Measurements from ENCODE around the gene SPDYE18. TPM values are rescaled to one million over a fixed set of nuclear protein-coding genes. Genes with fewer than 3 reads are reported as not detected.
"Not testable (repeated sequence)": the region's sequence is repeated elsewhere in the genome, so short reads cannot be mapped to it uniquely, and the experiment has no call there.

Gene SPDYE18
- total RNA-seq, 1 experiment from 2014 or later, result 0.47 TPM

- BruUV-seq (replicated peaks); DNase-seq; CTCF ChIA-PET; H3K4me3 Mint-ChIP-seq (ENCODE audit: low read depth, unreplicated experiment); H3K27ac Mint-ChIP-seq (ENCODE audit: unreplicated experiment); H3K36me3 Mint-ChIP-seq (ENCODE audit: insufficient read depth, unreplicated experiment); intact Hi-C loops (cut with micrococcal nuclease; ENCODE audit: unreplicated experiment); H3K27me3 Mint-ChIP-seq (ENCODE audit: unreplicated experiment); H3K9me3 Mint-ChIP-seq (ENCODE audit: low read depth, unreplicated experiment); H3K4me1 Mint-ChIP-seq (ENCODE audit: low read depth, unreplicated experiment): not testable (repeated sequence)
These were observed 17.3 kb upstream of the SPDYE18 start for GRCh38 chr7:77079624-77080023.

DNA sequence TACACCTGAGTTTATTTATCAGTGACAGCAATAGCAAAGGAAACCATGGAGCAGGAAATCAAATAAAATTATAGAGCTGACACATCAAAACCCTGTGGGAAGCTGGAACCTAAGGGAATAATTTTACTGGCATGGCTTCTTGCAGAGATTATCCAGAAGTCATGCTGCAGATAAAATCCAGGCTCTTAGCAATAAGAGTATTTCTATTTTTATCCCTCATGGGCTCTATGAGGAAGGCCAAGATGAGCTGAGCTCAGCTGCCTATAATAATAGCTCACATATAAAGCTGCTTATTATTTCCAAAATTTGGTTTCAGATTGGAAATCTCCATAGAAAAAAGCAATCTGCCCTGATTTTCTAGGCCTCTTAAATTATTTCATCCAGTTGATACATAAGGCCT, 16.8 kb upstream of the SPDYE18 start:
- DNase-seq; CTCF ChIA-PET; BruUV-seq (replicated peaks): not testable (repeated sequence)

GRCh38 chr7:77077060-77077459, 14.7 kb upstream of the SPDYE18 start:
- H3K9me3 Mint-ChIP-seq (ENCODE audit: low read depth, unreplicated experiment); CTCF ChIA-PET; H3K36me3 Mint-ChIP-seq (ENCODE audit: insufficient read depth, unreplicated experiment); H3K4me3 Mint-ChIP-seq (ENCODE audit: low read depth, unreplicated experiment); DNase-seq; H3K27me3 Mint-ChIP-seq (ENCODE audit: unreplicated experiment); intact Hi-C loops (cut with micrococcal nuclease; ENCODE audit: unreplicated experiment); H3K4me1 Mint-ChIP-seq (ENCODE audit: low read depth, unreplicated experiment); H3K27ac Mint-ChIP-seq (ENCODE audit: unreplicated experiment); BruUV-seq (replicated peaks): not testable (repeated sequence)

More for the DNA sequence above, 16.8 kb upstream of the SPDYE18 start:
- H3K27ac Mint-ChIP-seq (ENCODE audit: unreplicated experiment); H3K36me3 Mint-ChIP-seq (ENCODE audit: insufficient read depth, unreplicated experiment); H3K9me3 Mint-ChIP-seq (ENCODE audit: low read depth, unreplicated experiment); intact Hi-C loops (cut with micrococcal nuclease; ENCODE audit: unreplicated experiment); H3K27me3 Mint-ChIP-seq (ENCODE audit: unreplicated experiment); H3K4me1 Mint-ChIP-seq (ENCODE audit: low read depth, unreplicated experiment); H3K4me3 Mint-ChIP-seq (ENCODE audit: low read depth, unreplicated experiment): not testable (repeated sequence)

- H3K27me3 Mint-ChIP-seq (ENCODE audit: unreplicated experiment); BruUV-seq (replicated peaks); H3K4me1 Mint-ChIP-seq (ENCODE audit: low read depth, unreplicated experiment); DNase-seq; H3K27ac Mint-ChIP-seq (ENCODE audit: unreplicated experiment); intact Hi-C loops (cut with micrococcal nuclease; ENCODE audit: unreplicated experiment); H3K36me3 Mint-ChIP-seq (ENCODE audit: insufficient read depth, unreplicated experiment); CTCF ChIA-PET; H3K4me3 Mint-ChIP-seq (ENCODE audit: low read depth, unreplicated experiment); H3K9me3 Mint-ChIP-seq (ENCODE audit: low read depth, unreplicated experiment): not testable (repeated sequence)
These were observed 12.5 kb upstream of the SPDYE18 start for GRCh38 chr7:77074786-77075396.

GRCh38 chr7:77071108-77071507, 8.8 kb upstream of the SPDYE18 start:
- DNase-seq; H3K4me3 Mint-ChIP-seq (ENCODE audit: low read depth, unreplicated experiment); H3K36me3 Mint-ChIP-seq (ENCODE audit: insufficient read depth, unreplicated experiment); H3K27ac Mint-ChIP-seq (ENCODE audit: unreplicated experiment); H3K27me3 Mint-ChIP-seq (ENCODE audit: unreplicated experiment); BruUV-seq (replicated peaks); H3K4me1 Mint-ChIP-seq (ENCODE audit: low read depth, unreplicated experiment); intact Hi-C loops (cut with micrococcal nuclease; ENCODE audit: unreplicated experiment); H3K9me3 Mint-ChIP-seq (ENCODE audit: low read depth, unreplicated experiment); CTCF ChIA-PET: not testable (repeated sequence)

DNA sequence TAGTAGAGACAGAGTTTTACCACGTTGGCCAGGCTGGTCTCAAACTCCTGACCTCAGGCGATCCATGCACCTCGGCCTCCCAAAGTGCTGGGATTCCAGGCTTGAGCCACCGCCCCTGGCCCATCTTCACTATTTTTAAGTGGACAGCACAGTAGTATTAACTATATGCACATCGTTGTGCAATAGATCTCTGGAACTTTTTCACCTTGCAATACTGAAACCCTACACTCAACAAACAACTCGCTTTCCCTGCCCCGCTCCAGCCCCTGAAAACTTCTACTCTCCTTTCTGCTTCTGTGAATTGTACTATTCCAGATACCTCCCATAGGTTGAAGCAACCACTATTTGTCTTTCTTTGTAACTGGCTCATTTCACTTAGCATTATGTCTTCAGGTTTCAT, 3.5 kb upstream of the SPDYE18 start:
- DNase-seq; H3K27me3 Mint-ChIP-seq (ENCODE audit: unreplicated experiment); H3K4me1 Mint-ChIP-seq (ENCODE audit: low read depth, unreplicated experiment); H3K9me3 Mint-ChIP-seq (ENCODE audit: low read depth, unreplicated experiment); CTCF ChIA-PET; H3K36me3 Mint-ChIP-seq (ENCODE audit: insufficient read depth, unreplicated experiment); H3K27ac Mint-ChIP-seq (ENCODE audit: unreplicated experiment); intact Hi-C loops (cut with micrococcal nuclease; ENCODE audit: unreplicated experiment); BruUV-seq (replicated peaks); H3K4me3 Mint-ChIP-seq (ENCODE audit: low read depth, unreplicated experiment): not testable (repeated sequence)

DNA sequence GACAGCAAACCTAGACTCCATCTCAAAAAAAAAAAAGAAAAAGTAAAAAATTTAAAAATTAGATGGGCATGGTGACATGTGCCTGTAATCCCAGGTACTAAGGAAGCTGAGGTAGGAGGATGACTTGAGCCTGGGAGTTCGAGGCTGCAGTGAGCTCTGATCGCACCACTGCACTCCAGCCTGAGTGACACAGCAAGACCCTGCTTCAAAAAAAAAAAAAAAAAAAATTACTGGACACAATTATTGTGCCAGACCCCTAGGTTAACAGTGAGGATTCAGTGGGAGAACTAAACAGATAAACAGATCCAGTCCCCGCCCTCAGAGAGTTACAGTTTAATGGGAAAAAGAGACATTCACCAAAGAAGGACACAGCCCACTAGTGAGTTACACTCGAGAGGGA, 1.4 kb upstream of the SPDYE18 start:
- H3K9me3 Mint-ChIP-seq (ENCODE audit: low read depth, unreplicated experiment); CTCF ChIA-PET; H3K36me3 Mint-ChIP-seq (ENCODE audit: insufficient read depth, unreplicated experiment); H3K27ac Mint-ChIP-seq (ENCODE audit: unreplicated experiment); H3K4me1 Mint-ChIP-seq (ENCODE audit: low read depth, unreplicated experiment); intact Hi-C loops (cut with micrococcal nuclease; ENCODE audit: unreplicated experiment); H3K27me3 Mint-ChIP-seq (ENCODE audit: unreplicated experiment); H3K4me3 Mint-ChIP-seq (ENCODE audit: low read depth, unreplicated experiment); DNase-seq: not testable (repeated sequence)
- TSS peak; percentile 73 for BruUV-seq (replicated peaks)

DNA sequence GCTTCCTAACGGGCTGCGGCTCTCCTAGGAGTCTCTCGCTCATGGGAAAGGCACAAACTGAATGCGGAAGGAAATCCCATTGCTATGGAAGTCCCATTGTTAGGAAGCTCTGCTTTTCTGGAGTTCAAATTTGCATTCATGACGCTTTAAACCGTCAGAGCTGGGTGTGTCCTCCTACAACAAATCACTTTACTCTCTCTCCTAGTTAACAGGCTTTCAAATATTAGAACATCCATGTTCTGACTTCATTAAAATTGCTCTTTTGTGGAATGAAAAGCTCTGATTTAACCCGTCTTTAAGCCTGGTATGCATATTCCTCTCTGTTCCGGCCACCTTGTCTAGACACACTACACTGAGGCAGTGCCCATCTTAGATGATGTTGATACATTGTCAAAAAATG, 30.1 kb downstream of the SPDYE18 start, which contains the start of gene SPDYE17:
Gene SPDYE17, minus strand, starts transcription at position 101 of the 400 bp plus-strand sequence. CDS start 1,791 bp downstream, outside the sequence.
- H3K4me1 Mint-ChIP-seq (ENCODE audit: low read depth, unreplicated experiment); DNase-seq; H3K4me3 Mint-ChIP-seq (ENCODE audit: low read depth, unreplicated experiment); H3K27me3 Mint-ChIP-seq (ENCODE audit: unreplicated experiment); CTCF ChIA-PET; H3K27ac Mint-ChIP-seq (ENCODE audit: unreplicated experiment); BruUV-seq (replicated peaks); H3K36me3 Mint-ChIP-seq (ENCODE audit: insufficient read depth, unreplicated experiment); intact Hi-C loops (cut with micrococcal nuclease; ENCODE audit: unreplicated experiment); H3K9me3 Mint-ChIP-seq (ENCODE audit: low read depth, unreplicated experiment): not testable (repeated sequence)

DNA sequence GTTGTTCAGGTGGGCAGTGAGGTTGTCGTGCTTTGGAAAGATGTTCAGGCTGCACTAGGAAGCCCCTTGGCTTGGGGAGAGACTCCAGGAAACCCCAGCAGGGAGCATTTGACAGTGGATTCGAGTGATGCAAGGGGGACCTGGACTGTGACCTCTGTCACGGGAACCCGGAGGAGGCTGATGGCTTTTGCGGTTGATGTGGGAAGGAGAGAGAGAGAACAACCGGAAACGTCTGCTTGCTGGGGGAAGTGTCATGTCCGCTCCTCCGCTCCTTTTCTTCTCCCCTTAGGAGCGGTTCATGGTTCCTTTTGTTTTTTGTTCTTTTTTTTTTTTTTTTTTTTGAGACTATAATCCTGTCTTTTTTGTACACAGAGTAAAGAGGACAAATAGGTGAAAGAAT, 36.0 kb downstream of the SPDYE18 start:
- H3K9me3 Mint-ChIP-seq (ENCODE audit: low read depth, unreplicated experiment); DNase-seq; BruUV-seq (replicated peaks); H3K27me3 Mint-ChIP-seq (ENCODE audit: unreplicated experiment); H3K27ac Mint-ChIP-seq (ENCODE audit: unreplicated experiment); H3K4me1 Mint-ChIP-seq (ENCODE audit: low read depth, unreplicated experiment); H3K36me3 Mint-ChIP-seq (ENCODE audit: insufficient read depth, unreplicated experiment); intact Hi-C loops (cut with micrococcal nuclease; ENCODE audit: unreplicated experiment); CTCF ChIA-PET; H3K4me3 Mint-ChIP-seq (ENCODE audit: low read depth, unreplicated experiment): not testable (repeated sequence)

DNA sequence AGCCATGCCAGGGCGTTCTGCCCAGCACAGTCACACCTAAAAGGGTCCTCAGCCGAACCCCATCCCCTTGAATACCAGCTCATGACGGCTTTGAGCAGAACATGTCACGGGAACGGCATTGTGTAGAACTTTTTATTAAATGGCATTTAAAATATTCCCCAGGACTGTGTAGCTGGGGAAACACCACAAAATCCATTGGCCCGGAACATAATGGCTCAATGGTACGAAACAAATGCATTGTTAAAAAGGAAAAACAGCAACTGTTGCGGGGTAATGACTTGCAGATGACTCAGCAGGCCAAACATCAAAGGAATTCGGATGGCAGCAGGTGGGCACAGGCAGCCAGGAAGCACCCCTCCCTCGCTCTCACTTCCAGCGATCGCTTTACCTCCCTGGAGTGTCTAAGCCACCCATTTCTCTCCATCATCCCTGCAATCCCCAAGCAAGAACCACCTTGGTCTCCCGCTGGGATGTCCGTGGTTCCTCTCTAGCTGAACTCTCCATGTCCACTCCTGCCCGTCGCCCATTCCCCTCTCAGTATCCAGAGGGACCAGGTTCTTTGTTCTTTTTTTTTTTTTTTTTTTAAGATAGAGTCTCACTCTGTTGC, 52.2 kb downstream of the SPDYE18 start:
- H3K4me3 Mint-ChIP-seq (ENCODE audit: low read depth, unreplicated experiment); BruUV-seq (replicated peaks); CTCF ChIA-PET; H3K4me1 Mint-ChIP-seq (ENCODE audit: low read depth, unreplicated experiment); intact Hi-C loops (cut with micrococcal nuclease; ENCODE audit: unreplicated experiment); H3K27me3 Mint-ChIP-seq (ENCODE audit: unreplicated experiment); H3K27ac Mint-ChIP-seq (ENCODE audit: unreplicated experiment); H3K9me3 Mint-ChIP-seq (ENCODE audit: low read depth, unreplicated experiment); H3K36me3 Mint-ChIP-seq (ENCODE audit: insufficient read depth, unreplicated experiment): not testable (repeated sequence)
- peak; percentile 37 for DNase-seq
